Testis (tissue), 3 donors: ENCODE data around the gene OR52K2. TPM values are rescaled to one million over a fixed set of nuclear protein-coding genes. Genes with fewer than 3 reads are reported as not detected.

Experiments used
- DNase-seq: peaks from one replicate; pipeline ENCODE4 v3.0.0-alpha.2; 2019
- H3K27ac ChIP-seq, 2 donors: fragments of 200-600 bp; sonication (generic); one replicate each; pipeline ENCODE4 v1.5.1; 2019
- H3K27me3 ChIP-seq: fragments of 200-600 bp; sonication (generic); one replicate; pipeline ENCODE4 v1.5.1; 2019
- H3K36me3 ChIP-seq: fragments of 200-600 bp; sonication (generic); one replicate; pipeline ENCODE4 v1.5.1; 2017; ENCODE audit warnings: low read depth; ENCODE audit errors: missing control alignments
- H3K4me1 ChIP-seq: fragments of 200-600 bp; sonication (generic); one replicate; pipeline ENCODE4 v1.5.1; 2019
- H3K4me3 ChIP-seq, 2 donors: fragments of 200-600 bp; sonication (generic); one replicate each; pipeline ENCODE4 v1.5.1; 2017 to 2019
- H3K9me3 ChIP-seq: fragments of 200-600 bp; sonication (generic); one replicate; pipeline ENCODE4 v1.5.1; 2017
- CTCF ChIP-seq, 3 experiments: fragments of 450-650 bp in 2 of 3; fragments of 200-600 bp in 1 of 3; sonication (generic) in 1 of 3; IDR thresholded peaks; one replicate each; pipeline ENCODE4 v1.5.1; 2016 to 2019; ENCODE audit warnings: antibody characterized with exemption in 3 of 3, mild to moderate bottlenecking in 2 of 3, moderate library complexity in 1 of 3
- POLR2A ChIP-seq: fragments of 450-650 bp; IDR thresholded peaks from one replicate; pipeline ENCODE4 v1.6.1; 2017; ENCODE audit warnings: antibody characterized with exemption, mild to moderate bottlenecking, moderate library complexity
- WGBS, 2 donors: methylation state at CpG; one replicate each; pipeline ENCODE4 v1.1.5; 2018; 5-methylcytosine and 5-hydroxymethylcytosine counted together
- intact Hi-C: fragments of 100-400 bp; cut with DNase I; formaldehyde crosslinking; loops from one replicate; pipeline ENCODE4 v1.15.1; 2023; ENCODE audit warnings: low total_unique reads
- polyA plus RNA-seq: library from polyadenylated mRNA; stranded (reverse); fragments of 350-450 nt; fragmentation: Illumina TruSeq; extraction: RNeasy Lipid Tissue Mini Kit (QIAGEN cat#74804); gene quantifications from one replicate; pipeline ENCODE4 v1.2.3, GENCODE V29; 2014; ENCODE audit warnings: low read depth, low replicate concordance; ENCODE audit not compliant: insufficient read depth
- total RNA-seq, 2 donors: library from RNA; depleted of rRNA; stranded (reverse); fragments of >200 nt; gene quantifications; one replicate each; pipeline ENCODE4 v1.2.3, GENCODE V29; 2016

OR52K2 gene
- total and polyA plus RNA-seq, 3 donors from 2014 or later, result not detected

DNA sequence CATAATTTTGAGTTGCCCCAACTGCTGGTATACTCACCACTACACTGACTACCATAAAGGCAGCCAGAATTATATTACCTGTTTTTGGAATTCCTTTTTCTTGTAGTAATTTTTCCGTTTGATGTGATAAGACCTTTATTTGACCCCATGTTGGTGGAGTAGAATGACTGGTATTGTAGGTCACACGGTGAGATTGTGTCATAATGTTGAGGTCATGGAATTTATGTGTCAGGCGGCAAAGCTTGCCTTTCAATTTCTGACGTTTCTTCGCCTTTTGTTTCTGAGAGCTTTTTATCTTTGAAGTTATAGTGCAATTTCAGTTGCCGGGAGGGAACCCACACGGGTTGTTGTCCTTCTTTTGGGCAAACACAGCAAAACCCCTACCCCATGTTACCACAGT lies 46.4 kb downstream of the OR52K2 start:
- TF ChIP-seq POLR2A (no peak), CTCF (IDR thresholded peaks at IDR 0.05) (no peak)
- peaks cover 10% of the 10 kb centered on the region for H3K4me1 ChIP-seq
- intact Hi-C loops, result no loop called here
- no peak overlapping the region for H3K4me3 ChIP-seq
- H3K9me3 ChIP-seq, result no peaks in the 10 kb centered on the region
- no peak overlapping the region for H3K27ac ChIP-seq
- no peaks in the 10 kb centered on the region for H3K36me3 ChIP-seq
- no peaks in the 10 kb centered on the region for H3K27me3 ChIP-seq
- WGBS, 2 donors, result 70 to 77% methylated on average over 7 of the region's 7 CpGs
- DNase-seq, result no peak

- H3K36me3 ChIP-seq, result no peaks in the 10 kb centered on the region
- H3K9me3 ChIP-seq, result no peaks in the 10 kb centered on the region
- no peak for DNase-seq
- TF ChIP-seq CTCF (IDR thresholded peaks at IDR 0.05) (no peak), POLR2A (no peak)
- H3K4me3 ChIP-seq, result no peak overlapping the region
- 55 to 66% methylated on average over 6 of the region's 6 CpGs for WGBS, 2 donors
- no peak overlapping the region for H3K27ac ChIP-seq
- H3K4me1 ChIP-seq, result peaks cover 10% of the 10 kb centered on the region
- intact Hi-C loops, result no loop called here
- H3K27me3 ChIP-seq, result no peaks in the 10 kb centered on the region
Observed at GRCh38 chr11:4495986-4496385, 46.9 kb downstream of the OR52K2 start.

DNA sequence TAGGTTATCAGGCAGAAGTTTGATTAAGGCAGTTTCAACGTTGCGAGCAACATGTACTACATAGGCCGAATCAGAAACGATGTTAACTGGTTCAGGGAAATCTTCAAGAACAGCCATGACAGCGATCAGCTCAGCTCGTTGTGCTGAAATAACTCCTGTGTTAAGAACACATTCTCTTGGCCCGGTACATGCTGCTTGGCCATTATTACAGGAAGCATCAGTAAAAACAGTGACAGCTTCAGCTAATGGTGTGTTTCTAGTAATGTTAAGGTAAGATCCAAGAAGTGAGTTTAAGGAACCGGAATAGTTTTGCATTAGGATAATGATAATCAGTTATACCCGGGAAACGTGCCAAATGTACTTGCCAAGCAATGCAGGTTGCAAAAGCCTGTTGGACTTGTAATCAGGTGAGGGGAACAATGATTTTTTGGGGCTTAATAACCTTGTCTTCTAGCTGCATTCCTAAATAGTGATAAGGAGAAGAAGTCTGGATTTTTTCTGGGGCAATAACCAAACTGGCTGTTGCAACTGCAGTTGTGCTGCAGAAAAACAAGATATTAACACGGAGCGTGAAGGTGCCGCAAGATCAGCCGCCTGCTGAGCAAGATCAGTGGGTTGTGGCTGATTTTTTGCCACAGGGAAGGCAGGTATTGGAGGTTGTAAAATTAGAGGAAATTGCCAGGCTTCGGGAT lies 47.6 kb downstream of the OR52K2 start:
- no peak for DNase-seq
- H3K4me3 ChIP-seq, result no peak overlapping the region
- no peak overlapping the region for H3K27ac ChIP-seq
- H3K4me1 ChIP-seq, result peaks cover 10% of the 10 kb centered on the region
- no peaks in the 10 kb centered on the region for H3K9me3 ChIP-seq
- intact Hi-C loops, result no loop called here
- TF ChIP-seq POLR2A, result no peak
- TF ChIP-seq CTCF (IDR thresholded peaks at IDR 0.05), result no peak
- H3K36me3 ChIP-seq, result no peaks in the 10 kb centered on the region
- 14 to 27% methylated on average over 15 of the region's 15 CpGs for WGBS, 2 donors
- no peaks in the 10 kb centered on the region for H3K27me3 ChIP-seq

Other genes starting within 250 kb of the OR52K2 start
- not detected for gene OR52B4, start 80.9 kb upstream of the OR52K2 start, total RNA-seq
- gene OR52B4, start 80.9 kb upstream of the OR52K2 start, polyA plus RNA-seq, result not detected
- gene TRIM21, start 55.6 kb upstream of the OR52K2 start, total RNA-seq, result 1 to 10 TPM; 4.6 to 8.9 TPM
- 11.0 TPM for gene TRIM21, start 55.6 kb upstream of the OR52K2 start, polyA plus RNA-seq
- under 1 TPM; 0.43 to 0.47 TPM for gene OR52K1, start 33.4 kb downstream of the OR52K2 start, total RNA-seq
- not detected for gene OR52K1, start 33.4 kb downstream of the OR52K2 start, polyA plus RNA-seq
- not detected for gene OR52M1, start 95.9 kb downstream of the OR52K2 start, total RNA-seq
- not detected for gene OR52M1, start 95.9 kb downstream of the OR52K2 start, polyA plus RNA-seq
- under 1 TPM in 1 of 2 donors, not detected in 1; 0.31 TPM for gene OR52I2, start 132.4 kb downstream of the OR52K2 start, total RNA-seq
- gene OR52I2, start 132.4 kb downstream of the OR52K2 start, polyA plus RNA-seq, result not detected
- gene OR52I1, start 144.7 kb downstream of the OR52K2 start, total RNA-seq, result not detected
- not detected for gene OR52I1, start 144.7 kb downstream of the OR52K2 start, polyA plus RNA-seq
- gene TRIM68, start 158.9 kb downstream of the OR52K2 start, total RNA-seq, result 10 to 100 TPM; 20.5 to 20.8 TPM
- gene TRIM68, start 158.9 kb downstream of the OR52K2 start, polyA plus RNA-seq, result 16.4 TPM
- under 1 TPM in 1 of 2 donors, not detected in 1; 0.63 TPM for gene OR51D1, start 188.2 kb downstream of the OR52K2 start, total RNA-seq
- not detected for gene OR51D1, start 188.2 kb downstream of the OR52K2 start, polyA plus RNA-seq
- under 1 TPM; 0.31 to 0.55 TPM for gene OR51E1, start 194.7 kb downstream of the OR52K2 start, total RNA-seq
- gene OR51E1, start 194.7 kb downstream of the OR52K2 start, polyA plus RNA-seq, result 0.59 TPM
- under 1 TPM in 1 of 2 donors, not detected in 1; 0.47 TPM for gene OR51E2, start 248.6 kb downstream of the OR52K2 start, total RNA-seq
- 0.17 TPM for gene OR51E2, start 248.6 kb downstream of the OR52K2 start, polyA plus RNA-seq